ENCODE measurements around the gene TGFBR3L. TPM values are rescaled to one million over a fixed set of nuclear protein-coding genes. Genes with fewer than 3 reads are reported as not detected.
"Not testable (repeated sequence)": the region's sequence is repeated elsewhere in the genome, so short reads cannot be mapped to it uniquely, and the experiment has no call there.

Gene TGFBR3L
- total RNA-seq, 1 donor from 2014 or later: 0.72 TPM

DNA sequence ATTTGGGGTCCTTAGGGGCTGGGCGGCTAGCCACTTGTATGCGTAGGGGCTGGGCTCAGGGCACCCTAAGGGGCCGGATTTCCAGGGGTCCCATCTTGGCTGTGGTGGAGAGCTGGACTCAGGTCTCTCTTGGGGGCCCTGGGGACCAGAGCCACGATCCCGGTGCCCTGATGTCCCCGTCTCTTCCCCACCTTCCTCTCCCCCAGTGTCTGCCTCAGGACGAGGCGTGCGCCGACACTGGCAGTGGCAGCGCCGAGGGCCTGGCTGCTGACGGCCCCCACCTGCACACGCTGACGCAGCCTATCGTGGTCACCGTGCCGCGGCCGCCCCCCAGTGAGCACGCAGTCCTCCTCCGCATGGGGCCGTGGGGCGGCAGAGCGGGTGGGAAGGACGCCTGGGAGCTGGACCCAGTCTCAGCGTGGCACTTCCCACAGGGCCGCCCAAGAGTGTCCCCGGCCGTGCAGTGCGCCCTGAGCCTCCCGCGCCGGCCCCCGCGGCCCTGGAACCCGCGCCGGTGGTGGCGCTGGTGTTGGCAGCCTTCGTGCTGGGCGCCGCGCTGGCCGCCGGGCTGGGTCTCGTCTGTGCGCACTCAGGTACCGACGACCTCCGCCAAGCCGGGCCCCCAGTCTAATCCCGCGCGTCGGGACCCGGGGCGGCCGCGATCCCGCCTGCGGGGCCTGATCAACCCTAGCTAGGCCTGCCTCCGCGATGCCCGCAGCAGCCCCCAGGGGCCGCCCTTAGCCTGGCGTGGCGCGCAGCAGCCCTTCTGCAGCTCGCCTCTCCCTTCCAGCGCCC is 2.8 kb downstream of the TGFBR3L start:
- no peak for ATAC-seq

- not testable (repeated sequence) for ATAC-seq
Measured at GRCh38 chr19:7918062-7918614, 3.5 kb downstream of the TGFBR3L start.

- ATAC-seq: no peak
Measured at GRCh38 chr19:7918615-7919421, 4.2 kb downstream of the TGFBR3L start.

GRCh38 chr19:7919610-7920518 is 5.2 kb downstream of the TGFBR3L start, which contains the start of gene SNAPC2:
SNAPC2 (plus strand) TSS chr19:7920338; CDS start chr19:7920367, 29 bp downstream.
- peak; percentile 60 for ATAC-seq

DNA sequence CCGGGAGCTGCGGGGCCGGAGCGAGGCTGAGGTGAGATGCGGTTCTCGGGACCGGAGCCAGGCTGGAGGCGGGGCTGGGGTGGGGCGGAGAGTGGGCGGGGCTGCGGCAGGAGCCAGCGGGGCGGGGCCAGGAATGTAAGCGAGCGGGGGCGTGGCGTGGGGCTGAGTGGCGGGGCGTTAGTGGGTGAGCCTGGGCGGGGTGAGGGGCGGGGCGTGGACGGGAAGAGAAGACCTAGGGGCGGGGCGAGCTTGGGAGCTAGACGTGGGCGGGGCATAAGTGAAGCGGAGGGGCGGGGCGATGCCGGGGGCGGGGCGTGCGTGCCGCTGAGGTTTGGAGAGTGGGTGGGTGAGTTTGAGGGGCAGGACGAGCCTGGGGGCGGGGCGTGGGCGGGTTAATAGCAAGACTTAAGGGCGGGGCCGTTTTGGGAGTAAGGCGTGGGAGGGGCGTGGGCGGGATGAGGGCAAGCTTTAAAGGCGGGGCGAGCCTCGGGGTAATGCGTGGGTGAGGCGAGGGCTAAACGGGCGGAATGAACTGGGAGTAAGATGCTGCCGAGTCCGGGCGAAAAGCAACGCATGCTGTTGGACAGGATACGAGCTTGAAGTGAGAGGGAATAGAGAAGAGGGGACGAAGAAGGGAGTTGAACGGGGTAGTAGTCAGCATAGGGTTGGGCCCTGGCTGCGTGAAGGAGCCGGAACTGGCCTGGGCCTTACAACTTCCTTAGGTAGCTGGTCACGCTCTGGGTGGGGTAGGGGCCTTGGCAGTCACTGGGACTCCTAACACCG is 6.1 kb downstream of the TGFBR3L start:
- ATAC-seq: peak; percentile 87

DNA sequence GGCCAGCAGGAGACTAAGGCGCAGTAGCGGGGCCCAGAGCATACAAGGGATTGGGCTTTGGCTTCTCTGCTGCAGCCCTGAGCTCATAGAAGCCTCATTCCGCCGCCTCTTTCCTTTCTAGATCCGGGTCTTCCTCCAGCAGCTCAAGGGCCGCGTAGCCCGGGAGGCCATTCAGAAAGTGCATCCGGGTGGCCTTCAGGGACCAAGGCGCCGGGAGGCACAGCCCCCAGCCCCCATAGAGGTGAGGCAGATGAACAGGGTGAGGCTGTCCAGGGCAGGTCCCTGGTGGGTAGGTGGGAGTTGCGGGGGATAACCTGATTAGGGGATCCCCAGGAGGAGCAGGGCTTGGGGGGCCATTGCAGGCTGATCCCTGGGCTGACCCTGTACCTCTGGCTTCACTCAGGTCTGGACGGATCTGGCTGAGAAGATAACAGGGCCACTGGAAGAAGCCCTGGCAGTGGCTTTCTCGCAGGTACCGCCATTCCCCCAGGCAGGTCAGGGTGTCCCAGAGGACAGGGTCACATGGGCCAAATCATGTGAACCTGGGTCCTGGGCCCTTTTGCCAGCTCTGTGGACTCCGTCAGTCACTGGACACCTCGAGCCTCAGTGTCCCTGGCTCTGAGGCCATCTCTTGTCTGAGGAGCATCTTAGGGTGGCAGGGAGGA is 6.8 kb downstream of the TGFBR3L start:
- no peak for ATAC-seq

DNA sequence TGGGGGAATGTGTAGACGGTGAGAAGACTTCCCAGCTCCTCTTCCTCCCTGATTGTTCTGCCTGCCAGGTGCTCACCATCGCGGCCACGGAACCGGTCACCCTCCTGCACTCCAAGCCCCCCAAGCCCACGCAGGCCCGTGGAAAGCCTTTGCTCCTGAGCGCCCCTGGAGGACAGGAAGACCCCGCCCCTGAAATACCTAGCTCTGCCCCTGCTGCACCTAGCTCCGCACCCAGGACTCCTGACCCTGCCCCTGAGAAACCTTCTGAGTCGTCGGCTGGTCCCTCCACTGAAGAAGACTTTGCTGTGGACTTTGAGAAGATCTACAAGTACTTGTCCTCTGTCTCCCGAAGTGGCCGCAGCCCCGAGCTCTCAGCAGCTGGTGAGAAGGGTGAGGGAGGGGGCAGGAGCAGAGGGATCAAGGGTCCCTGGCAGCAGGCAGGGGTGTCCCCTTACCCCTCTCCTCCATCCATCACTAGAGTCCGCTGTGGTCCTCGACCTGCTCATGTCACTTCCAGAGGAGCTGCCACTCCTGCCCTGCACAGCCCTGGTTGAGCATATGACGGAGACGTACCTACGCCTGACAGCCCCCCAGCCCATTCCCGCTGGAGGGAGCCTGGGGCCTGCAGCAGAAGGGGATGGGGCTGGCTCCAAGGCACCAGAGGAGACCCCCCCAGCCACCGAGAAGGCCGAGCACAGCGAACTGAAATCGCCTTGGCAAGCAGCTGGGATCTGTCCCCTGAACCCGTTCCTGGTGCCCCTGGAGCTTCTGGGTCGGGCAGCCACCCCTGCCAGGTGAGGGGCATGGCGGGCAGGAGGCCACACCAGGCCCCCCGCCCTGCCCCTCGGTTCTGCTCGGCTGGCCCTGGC is 7.6 kb downstream of the TGFBR3L start:
- no peak for ATAC-seq

GRCh38 chr19:7922836-7923195 is 8.2 kb downstream of the TGFBR3L start:
- ATAC-seq: no peak

- no peak for ATAC-seq
Measured at GRCh38 chr19:7923295-7924191, 8.9 kb downstream of the TGFBR3L start.

GRCh38 chr19:7924241-7924640 is 9.6 kb downstream of the TGFBR3L start:
- ATAC-seq: no peak

DNA sequence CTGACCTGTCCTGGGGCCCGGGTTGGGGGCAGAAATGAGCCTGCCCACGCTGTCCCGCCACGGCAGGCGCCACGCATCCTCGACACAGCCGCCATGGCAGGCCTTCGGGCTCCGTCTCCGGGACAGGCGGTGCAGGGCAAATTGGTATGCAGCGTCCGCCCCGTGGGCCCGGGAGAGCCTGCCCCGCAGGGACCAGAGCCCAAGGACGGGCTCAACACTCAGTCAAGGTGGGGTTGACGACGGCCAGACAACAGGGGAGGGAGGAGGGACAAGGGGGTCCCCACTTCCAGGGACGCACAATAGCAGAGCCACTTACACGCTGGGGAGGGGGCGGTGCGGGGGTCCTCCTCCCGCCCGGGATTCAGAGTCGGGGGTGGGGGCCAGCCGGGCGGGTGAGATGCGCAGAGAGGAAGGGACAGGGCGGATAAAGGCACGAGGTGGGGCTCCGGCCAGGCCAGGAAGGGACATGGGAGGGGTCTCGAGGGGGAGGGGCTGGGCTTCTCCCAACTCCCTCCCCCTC is 10.1 kb downstream of the TGFBR3L start:
- ATAC-seq: no peak

- no peak for ATAC-seq
Measured at GRCh38 chr19:7925171-7925851, 10.7 kb downstream of the TGFBR3L start.

- ATAC-seq: peak; percentile 28
Measured at GRCh38 chr19:7926021-7926726, 11.5 kb downstream of the TGFBR3L start, which contains the start of gene CTXN1. CTXN1 (minus strand) TSS chr19:7926135; CDS start chr19:7925538, 597 bp downstream.

DNA sequence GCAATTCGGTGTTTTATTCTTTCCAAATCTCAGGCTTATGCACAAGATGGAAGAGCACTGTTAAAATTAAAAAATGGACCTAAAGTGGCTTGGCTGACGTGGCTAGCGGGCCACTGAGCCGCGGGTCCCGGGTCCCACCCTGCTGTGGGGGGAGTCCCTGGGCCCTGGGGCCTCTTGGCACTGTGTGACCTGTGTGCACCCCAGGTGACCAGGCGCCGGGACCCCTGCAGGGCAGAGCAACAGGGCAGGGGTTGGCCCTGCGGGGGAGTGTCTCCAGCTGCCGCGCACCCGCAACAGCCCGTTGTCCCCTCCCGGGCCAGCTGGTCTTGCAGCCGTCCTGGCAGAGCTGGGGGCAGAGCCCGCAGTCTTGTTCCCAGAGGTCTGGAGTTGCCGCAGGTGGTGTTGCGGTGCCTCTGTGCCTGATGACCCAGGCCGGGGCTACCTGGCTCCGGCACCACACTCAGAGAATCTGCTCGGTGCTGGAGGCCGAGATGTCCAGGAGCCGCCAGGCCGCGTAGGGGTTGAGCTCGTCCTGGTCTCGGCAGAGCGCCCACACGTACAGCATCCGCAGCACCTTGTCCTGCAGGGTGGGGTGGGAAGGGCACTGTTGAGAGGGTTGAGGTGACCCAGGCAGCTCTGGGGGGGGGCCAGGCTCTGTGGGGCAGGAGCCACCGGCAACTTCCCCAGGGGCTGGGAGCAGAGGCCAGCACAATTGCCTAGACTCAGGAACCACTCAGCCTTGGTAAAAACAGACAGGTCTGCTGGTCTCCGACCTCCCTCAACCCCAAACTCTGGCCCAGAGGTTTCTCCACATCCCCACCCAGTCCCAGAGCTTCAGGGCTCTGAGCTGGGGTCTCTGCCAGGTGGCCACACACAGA is 12.3 kb downstream of the TGFBR3L start:
- ATAC-seq: no peak

DNA sequence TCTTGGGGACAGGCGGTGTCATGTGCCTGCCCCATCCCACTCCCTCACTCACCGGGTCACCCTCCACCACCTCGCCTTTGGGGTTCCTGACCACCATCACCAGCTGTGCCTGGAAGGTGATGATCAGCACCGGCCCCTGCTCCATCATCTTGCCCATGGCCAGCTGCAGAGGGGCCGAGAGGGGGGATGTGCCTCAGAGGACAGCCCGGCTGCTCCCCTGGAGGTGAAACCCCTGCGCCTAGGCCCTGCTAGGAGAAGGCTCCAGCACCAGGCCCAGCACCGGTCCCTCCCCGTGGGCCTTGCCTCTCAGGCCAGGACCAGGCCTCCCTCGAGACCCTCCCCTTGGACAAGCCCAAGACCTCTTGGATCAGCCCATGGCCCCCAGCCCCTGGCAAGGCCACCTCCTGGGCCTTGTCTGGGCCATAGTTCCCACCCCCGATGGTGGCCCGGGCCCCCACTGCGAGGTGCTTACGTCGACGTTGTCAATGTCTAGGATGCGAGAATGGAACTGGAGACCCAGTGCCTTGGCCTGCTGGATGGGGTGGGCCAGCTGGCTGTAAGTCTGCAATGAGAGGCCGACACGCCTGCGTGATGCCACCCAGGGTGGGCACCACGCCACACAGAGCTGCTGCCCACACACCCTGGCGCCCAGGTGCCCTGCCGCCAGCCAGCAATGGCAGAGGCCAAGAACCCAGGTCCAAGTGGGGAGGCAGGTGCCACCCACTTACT is 13.1 kb downstream of the TGFBR3L start:
- no peak for ATAC-seq
